Panc1 (cell line): ENCODE data around the gene KLHDC3.

Experiments used
- POLR2AphosphoS5 ChIP-seq: IDR thresholded peaks from 2 replicates; pipeline ENCODE4 v1.6.1; 2012; ENCODE audit warnings: mild to moderate bottlenecking, low read depth, low read length, moderate library complexity
- SIN3A ChIP-seq: IDR thresholded peaks from 2 replicates; pipeline ENCODE4 v1.6.1; 2012; ENCODE audit warnings: low read depth, mild to moderate bottlenecking, low read length, moderate library complexity, borderline replicate concordance; ENCODE audit not compliant: insufficient read depth
- TF ChIP-seq, protein P1 (sequence below): fragments of 450-650 bp; IDR thresholded peaks from 2 replicates; pipeline ENCODE4 v1.5.1; 2017; ENCODE audit warnings: mild to moderate bottlenecking
- TF ChIP-seq, protein P2 (sequence below), 2 experiments: IDR thresholded peaks; 2 replicates each; pipeline ENCODE4 v1.6.1; 2011 to 2012; ENCODE audit warnings: low read depth in 2 of 2, control low read depth in 1 of 2, low read length in 1 of 2, mild to moderate bottlenecking in 1 of 2, moderate library complexity in 1 of 2; ENCODE audit not compliant: insufficient read depth in 1 of 2

GRCh38 chr6:43006251-43006650 is 7.8 kb upstream of the KLHDC3 start:
- TF ChIP-seq, protein P1, sequence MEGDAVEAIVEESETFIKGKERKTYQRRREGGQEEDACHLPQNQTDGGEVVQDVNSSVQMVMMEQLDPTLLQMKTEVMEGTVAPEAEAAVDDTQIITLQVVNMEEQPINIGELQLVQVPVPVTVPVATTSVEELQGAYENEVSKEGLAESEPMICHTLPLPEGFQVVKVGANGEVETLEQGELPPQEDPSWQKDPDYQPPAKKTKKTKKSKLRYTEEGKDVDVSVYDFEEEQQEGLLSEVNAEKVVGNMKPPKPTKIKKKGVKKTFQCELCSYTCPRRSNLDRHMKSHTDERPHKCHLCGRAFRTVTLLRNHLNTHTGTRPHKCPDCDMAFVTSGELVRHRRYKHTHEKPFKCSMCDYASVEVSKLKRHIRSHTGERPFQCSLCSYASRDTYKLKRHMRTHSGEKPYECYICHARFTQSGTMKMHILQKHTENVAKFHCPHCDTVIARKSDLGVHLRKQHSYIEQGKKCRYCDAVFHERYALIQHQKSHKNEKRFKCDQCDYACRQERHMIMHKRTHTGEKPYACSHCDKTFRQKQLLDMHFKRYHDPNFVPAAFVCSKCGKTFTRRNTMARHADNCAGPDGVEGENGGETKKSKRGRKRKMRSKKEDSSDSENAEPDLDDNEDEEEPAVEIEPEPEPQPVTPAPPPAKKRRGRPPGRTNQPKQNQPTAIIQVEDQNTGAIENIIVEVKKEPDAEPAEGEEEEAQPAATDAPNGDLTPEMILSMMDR = no peak
- TF ChIP-seq POLR2AphosphoS5 (no peak), SIN3A (no peak)
- TF ChIP-seq, protein P2, sequence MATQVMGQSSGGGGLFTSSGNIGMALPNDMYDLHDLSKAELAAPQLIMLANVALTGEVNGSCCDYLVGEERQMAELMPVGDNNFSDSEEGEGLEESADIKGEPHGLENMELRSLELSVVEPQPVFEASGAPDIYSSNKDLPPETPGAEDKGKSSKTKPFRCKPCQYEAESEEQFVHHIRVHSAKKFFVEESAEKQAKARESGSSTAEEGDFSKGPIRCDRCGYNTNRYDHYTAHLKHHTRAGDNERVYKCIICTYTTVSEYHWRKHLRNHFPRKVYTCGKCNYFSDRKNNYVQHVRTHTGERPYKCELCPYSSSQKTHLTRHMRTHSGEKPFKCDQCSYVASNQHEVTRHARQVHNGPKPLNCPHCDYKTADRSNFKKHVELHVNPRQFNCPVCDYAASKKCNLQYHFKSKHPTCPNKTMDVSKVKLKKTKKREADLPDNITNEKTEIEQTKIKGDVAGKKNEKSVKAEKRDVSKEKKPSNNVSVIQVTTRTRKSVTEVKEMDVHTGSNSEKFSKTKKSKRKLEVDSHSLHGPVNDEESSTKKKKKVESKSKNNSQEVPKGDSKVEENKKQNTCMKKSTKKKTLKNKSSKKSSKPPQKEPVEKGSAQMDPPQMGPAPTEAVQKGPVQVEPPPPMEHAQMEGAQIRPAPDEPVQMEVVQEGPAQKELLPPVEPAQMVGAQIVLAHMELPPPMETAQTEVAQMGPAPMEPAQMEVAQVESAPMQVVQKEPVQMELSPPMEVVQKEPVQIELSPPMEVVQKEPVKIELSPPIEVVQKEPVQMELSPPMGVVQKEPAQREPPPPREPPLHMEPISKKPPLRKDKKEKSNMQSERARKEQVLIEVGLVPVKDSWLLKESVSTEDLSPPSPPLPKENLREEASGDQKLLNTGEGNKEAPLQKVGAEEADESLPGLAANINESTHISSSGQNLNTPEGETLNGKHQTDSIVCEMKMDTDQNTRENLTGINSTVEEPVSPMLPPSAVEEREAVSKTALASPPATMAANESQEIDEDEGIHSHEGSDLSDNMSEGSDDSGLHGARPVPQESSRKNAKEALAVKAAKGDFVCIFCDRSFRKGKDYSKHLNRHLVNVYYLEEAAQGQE (IDR thresholded peaks at IDR 0.05; ENCODE audit: insufficient read depth in 1 of 2, low read depth in 2 of 2, low read length in 1 of 2) = no peak
